NCI-H446 treated with DMSO at 0.1 percent for 48 hours (cell line): ENCODE results near the gene HSPG2.
"Not testable (repeated sequence)": the region's sequence is repeated elsewhere in the genome, so short reads cannot be mapped to it uniquely, and the experiment has no call there.

Experiments
- DNase-seq: peaks from one replicate; lab custom pipeline; 2025; lab: John Stamatoyannopoulos, UW

Gene HSPG2

DNA sequence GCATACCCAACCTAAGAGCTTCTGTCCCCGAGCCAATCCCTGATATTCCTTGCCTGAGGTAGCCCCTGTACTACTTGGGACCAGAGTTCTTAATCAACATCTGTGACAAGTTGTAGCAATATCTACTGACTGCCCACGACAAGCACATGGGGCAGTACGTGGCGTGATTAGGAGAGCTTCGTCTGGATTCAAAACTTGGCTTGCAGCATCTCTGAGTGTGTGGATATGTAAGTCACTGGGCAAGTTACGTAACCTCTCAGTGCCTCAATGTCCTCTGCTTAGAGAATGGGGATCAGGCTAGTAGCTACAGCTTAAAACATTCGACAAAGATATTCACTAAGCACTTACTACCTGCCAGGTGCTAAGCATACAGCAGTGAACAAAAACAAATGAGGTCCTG, 5.0 kb downstream of the HSPG2 start:
- DNase-seq: no peak

DNA sequence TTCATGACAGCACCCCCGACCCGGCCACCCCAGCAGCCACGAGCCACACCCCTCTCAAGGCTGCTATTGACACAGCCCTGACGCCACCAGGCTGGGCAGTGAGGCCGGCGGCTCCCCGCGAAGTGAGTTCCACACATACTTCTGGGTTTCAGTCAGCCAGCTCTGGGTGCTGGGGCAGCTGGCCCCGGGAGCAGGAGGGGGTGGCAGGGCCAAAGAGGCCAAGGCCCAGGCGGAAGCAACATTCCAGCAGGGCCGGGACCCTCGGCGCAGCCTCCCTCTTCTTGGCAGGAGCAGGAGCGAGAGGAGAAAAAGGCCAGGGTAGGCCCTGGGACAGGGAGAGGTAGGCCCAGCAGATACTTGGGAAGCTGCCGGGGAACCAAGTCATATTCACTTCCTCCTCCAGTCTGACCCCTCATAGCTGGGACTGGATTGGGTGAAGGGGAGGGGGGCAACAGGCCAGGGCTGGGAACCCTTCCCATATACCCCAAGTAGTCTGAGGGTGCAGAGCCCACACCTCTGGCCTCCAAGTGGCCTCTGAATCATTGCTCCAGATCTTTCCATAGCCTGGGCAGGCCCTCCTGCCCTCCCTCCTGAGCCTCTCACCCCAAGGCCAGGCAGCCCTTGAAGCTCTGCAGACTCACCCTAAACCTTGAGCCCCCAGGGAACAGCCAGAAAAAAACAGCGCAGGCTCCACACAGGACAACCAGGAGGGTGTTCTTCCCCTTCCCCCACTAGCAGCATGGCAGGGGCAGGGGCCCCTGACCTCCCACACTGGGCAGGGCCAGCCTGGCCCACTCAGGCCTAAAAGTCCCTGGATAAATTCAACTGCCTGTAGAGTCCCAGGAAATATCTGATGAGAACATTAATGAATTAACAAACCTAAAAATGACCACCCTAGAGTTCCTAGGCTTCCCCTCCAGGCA, 5.7 kb downstream of the HSPG2 start:
- no peak for DNase-seq

GRCh38 chr1:21930629-21931170, 6.4 kb downstream of the HSPG2 start:
- DNase-seq: no peak

DNA sequence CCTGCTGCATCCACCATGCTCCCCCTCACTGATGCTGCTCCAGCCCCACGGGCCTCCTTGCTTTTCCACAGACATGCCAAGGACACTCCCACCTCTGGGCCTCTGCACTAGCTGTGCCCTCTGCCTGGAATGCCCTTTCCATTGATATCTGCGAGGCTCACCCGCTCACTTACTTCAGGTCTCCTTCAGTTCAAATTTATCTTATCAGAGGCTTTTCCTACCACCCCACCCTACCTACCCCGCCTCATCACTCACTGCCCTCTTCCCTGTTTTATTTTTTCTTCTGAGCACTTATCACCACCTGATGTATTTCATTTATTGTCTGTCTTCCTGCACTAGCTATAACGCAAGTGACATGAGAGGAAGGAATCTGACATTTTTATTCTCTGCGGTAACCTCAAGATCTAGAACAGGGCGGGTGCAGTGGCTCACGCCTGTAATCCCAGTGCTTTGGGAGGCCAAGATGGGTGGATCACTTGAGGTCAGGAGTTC, 7.0 kb downstream of the HSPG2 start:
- DNase-seq: no peak

DNA sequence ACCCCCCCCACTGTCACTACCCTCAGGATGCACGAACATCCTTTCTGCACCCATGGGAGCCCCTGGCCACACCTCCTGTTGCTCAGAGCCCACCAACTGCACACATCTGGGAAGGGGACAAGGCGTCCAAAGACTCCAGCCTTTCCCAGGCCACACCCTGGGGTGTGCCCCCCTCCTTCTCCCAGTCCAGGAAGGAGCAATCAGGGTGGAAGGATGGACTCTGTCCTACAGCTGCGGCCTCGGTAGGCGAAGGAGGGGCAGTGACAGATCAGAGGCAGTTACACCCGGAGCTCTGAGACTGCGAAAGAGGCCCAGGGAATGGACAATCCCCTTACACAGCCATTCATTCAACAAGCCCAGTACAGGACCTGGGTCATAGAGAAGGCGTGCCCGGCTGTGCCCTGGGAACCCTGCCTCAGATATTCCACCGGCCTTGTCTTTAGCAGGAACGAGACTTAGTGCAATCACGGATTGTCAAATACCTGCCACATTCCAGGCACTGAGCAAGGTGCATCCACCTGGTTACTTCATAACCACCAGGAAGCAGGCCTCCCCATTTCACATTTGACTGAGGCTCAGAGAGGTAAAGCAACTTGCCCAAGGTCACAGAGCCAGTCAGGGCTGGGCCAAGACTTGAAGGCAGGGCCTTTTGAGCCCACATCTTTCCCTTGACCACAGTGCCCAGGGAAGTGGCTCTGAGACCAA, 9.4 kb downstream of the HSPG2 start:
- DNase-seq: no peak

GRCh38 chr1:21926814-21927532, 10.1 kb downstream of the HSPG2 start:
- DNase-seq: no peak

- no peak for DNase-seq
Observed at GRCh38 chr1:21926065-21926464, 11.0 kb downstream of the HSPG2 start.

DNA sequence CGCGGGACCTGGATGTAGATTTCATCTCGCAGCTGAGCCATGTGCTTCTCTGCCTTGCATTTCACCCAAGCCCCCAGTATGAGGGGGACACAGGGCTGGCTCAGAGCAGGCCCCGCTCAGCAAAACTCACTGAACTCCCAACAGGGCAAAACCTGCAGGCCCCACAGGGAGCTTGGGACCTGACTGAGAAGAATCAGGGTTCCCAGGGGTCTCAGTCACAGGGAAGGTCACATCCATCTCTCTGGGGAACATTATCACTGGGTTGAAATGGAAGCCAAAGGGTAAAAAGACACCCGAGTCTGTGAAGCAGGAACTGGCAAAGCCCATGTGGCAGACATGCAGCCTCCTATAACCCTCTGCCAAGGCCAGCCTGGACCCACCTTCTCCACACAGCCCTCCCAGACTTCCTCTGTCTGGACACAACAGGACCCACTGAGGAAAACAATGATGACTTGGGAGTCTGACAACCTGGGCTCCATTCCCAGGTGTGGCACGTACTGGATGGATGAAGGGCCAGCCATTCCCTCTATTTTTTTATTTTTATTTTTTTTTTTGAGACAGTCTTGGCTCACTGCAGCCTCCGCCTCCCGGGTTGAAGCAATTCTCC, 11.7 kb downstream of the HSPG2 start:
- DNase-seq: no peak

- no peak for DNase-seq
Observed at GRCh38 chr1:21924503-21925005, 12.6 kb downstream of the HSPG2 start.

DNA sequence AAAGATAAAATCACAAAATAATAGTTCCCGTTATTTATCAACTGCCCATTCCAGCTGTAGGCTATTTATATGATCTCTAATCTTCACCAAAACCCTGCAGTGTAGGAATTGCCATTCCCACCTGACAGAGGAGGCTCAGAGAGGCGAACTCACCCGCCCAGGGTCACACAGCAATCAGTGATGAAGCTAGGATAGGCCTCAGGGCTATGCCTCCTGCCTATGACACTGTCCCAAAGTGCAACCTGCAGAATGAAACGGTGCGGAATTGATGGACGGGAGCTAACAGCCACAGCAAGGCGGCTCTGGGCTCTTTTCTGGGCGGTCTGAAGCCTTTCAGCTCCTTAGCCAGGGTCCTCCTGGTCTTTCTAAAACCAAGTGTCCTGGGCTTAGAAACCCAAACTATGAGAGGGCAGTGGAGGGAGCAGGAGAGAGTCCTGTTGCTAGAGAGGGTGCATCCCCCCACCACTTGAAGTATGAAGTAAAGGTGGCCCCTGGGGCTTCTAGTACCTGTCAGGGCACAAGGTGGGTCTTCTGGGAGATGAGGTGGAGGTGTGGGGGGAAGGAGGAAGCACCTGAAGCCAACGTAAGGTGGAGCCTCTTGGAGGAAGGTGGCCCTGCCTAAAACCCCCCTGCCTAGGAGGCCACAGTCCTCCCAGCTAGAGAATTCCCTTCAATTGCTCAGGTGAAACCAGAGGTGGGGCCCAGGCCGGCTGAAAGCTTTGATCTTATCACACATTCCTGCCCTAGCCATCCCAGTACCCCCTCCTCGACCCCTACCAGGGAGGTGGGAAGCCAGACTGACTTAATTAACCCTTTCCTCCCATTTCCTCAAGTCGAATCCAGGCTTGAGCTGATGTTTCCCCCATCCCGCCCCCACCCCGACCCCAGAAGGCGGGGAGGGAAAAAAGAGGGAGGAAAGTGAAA, 14.8 kb downstream of the HSPG2 start:
- no peak for DNase-seq

- no peak for DNase-seq
Observed at GRCh38 chr1:21921100-21921875, 15.8 kb downstream of the HSPG2 start.

DNA sequence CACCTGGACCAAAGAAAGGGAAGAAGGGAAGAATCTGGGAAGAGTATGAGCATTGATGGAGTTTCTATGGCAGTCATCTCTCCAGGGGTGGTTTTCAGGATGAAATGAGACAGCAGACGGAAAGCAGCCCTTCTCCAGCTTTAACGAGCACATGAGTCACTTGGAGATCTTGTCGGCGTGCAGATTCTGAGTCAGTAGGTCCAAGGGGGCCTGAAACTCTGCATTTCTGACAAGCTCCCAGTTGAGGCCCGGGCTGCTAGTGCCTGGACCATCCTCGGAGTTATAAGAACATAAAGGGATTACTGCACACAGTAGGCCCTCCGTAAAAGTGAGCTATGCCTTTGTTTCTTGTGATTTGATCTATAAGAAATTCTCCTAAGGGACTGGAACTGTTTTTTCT, 17.6 kb downstream of the HSPG2 start:
- no peak for DNase-seq

GRCh38 chr1:21917239-21917631, 19.9 kb downstream of the HSPG2 start:
- not testable (repeated sequence) for DNase-seq

- no peak for DNase-seq
Observed at GRCh38 chr1:21916447-21917238, 20.5 kb downstream of the HSPG2 start.

DNA sequence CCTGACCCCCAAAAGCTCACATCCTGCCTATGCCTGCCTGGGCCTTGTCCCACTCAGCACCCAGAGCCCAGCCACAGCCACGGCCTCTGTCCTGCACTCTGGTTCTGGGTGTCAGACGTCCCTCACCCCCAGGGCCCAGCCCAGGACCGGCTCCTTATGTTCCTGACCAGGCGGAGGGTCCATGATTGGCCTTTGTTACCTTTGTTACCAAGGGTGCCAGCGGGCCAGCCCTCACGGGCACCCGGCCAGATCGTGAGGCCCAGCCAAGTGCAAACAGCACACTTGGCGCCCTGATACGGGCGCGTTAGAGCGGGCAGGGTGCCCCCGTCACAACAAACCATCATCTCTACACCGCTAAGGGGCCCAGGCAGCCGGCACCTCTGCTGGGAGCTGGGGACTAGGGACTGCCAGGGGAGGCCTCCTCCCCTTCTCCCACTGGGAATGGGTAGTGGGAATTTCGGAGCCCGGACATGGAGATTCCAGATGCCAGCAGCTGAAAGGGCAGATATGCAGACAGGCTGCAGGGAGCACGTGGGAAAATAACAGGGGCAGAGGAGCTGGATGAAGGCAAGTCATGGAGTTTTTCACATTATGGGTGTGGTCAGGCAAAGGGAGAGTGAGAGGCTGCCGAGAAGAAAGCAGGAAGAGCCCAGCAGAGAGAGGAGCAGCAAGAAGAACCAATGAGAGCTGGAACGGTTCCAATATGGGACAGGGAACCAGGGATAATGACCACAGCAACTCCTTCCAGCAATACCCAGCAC, 22.1 kb downstream of the HSPG2 start:
- DNase-seq: peak; percentile 56

- DNase-seq: no peak
Observed at GRCh38 chr1:21914450-21914849, 22.7 kb downstream of the HSPG2 start.

- no peak for DNase-seq
Observed at GRCh38 chr1:21913763-21914162, 23.3 kb downstream of the HSPG2 start.

- no peak for DNase-seq
Observed at GRCh38 chr1:21913258-21913657, 23.9 kb downstream of the HSPG2 start.
